Smooth muscle cell (in vitro differentiated cells): ENCODE data around the gene KLHL6. TPM values are rescaled to one million over a fixed set of nuclear protein-coding genes. Genes with fewer than 3 reads are reported as not detected.
"Not testable (repeated sequence)": the region's sequence is repeated elsewhere in the genome, so short reads cannot be mapped to it uniquely, and the experiment has no call there.

Source experiments
- DNase-seq: peaks from one replicate; lab custom pipeline; 2025; ENCODE audit not compliant: unreplicated experiment; lab: John Stamatoyannopoulos, UW
- H2AFZ ChIP-seq: fragments of 200-600 bp; sonication (generic); 2 replicates; pipeline ENCODE4 v1.6.0; 2016; ENCODE audit warnings: antibody characterized with exemption, low read depth, mild to moderate bottlenecking
- H3F3A ChIP-seq: fragments of 200-600 bp; sonication (generic); 2 replicates; pipeline ENCODE4 v1.6.0; 2017; ENCODE audit warnings: antibody characterized with exemption, low read depth
- H3K27ac ChIP-seq: fragments of 200-600 bp; sonication (generic); 2 replicates; pipeline ENCODE4 v1.5.1; 2016; ENCODE audit warnings: low read depth, mild to moderate bottlenecking
- H3K27me3 ChIP-seq: fragments of 200-600 bp; sonication (generic); 2 replicates; pipeline ENCODE4 v1.6.1; 2016; ENCODE audit warnings: low read depth, mild to moderate bottlenecking
- H3K36me3 ChIP-seq: fragments of 200-600 bp; sonication (generic); 2 replicates; pipeline ENCODE4 v1.5.1; 2016; ENCODE audit warnings: low read depth
- H3K4me1 ChIP-seq: fragments of 200-600 bp; sonication (generic); 2 replicates; pipeline ENCODE4 v1.5.1; 2016; ENCODE audit warnings: low read depth
- H3K4me2 ChIP-seq: fragments of 200-600 bp; sonication (generic); 2 replicates; pipeline ENCODE4 v1.6.0; 2016; ENCODE audit warnings: mild to moderate bottlenecking
- H3K4me3 ChIP-seq: fragments of 200-600 bp; sonication (generic); 2 replicates; pipeline ENCODE4 v1.5.1; 2016; ENCODE audit warnings: mild to moderate bottlenecking
- H3K79me2 ChIP-seq: fragments of 200-600 bp; sonication (generic); 2 replicates; pipeline ENCODE4 v1.6.0; 2016; ENCODE audit warnings: low read depth, mild to moderate bottlenecking
- H3K9ac ChIP-seq: fragments of 200-600 bp; sonication (generic); 2 replicates; pipeline ENCODE4 v1.6.0; 2016; ENCODE audit warnings: low read depth
- H3K9me3 ChIP-seq: fragments of 200-600 bp; sonication (generic); replicated peaks from 2 replicates; pipeline ENCODE4 v1.5.1; 2016; ENCODE audit warnings: low read depth
- H4K20me1 ChIP-seq: fragments of 200-600 bp; sonication (generic); 2 replicates; pipeline ENCODE4 v1.6.0; 2016; ENCODE audit warnings: low read depth
- CTCF ChIP-seq: fragments of 200-600 bp; sonication (generic); IDR thresholded peaks from 2 replicates; pipeline ENCODE4 v1.5.1; 2017; ENCODE audit warnings: borderline replicate concordance, mild to moderate bottlenecking, antibody characterized with exemption; ENCODE audit not compliant: insufficient read depth, poor library complexity, severe bottlenecking
- WGBS: methylation state at CpG from one replicate; pipeline ENCODE4 v1.1.7; 2016; ENCODE audit warnings: low lambda C conversion rate; 5-methylcytosine and 5-hydroxymethylcytosine counted together
- polyA plus RNA-seq: library from polyadenylated mRNA; unstranded; fragments of >200 nt; fragmentation: Nextera tagmentation; extraction: Ambion mirVana; gene quantifications from 2 replicates; pipeline ENCODE4 v1.2.1, GENCODE V29; 2016
- total RNA-seq: library from RNA; depleted of rRNA; stranded (reverse); fragments of >200 nt; gene quantifications from 2 replicates; pipeline ENCODE4 v1.2.3, GENCODE V29; 2014

The KLHL6 gene
- total and polyA plus RNA-seq, 2 experiments from 2014 or later = 0.22 TPM; not detected in 1

DNA sequence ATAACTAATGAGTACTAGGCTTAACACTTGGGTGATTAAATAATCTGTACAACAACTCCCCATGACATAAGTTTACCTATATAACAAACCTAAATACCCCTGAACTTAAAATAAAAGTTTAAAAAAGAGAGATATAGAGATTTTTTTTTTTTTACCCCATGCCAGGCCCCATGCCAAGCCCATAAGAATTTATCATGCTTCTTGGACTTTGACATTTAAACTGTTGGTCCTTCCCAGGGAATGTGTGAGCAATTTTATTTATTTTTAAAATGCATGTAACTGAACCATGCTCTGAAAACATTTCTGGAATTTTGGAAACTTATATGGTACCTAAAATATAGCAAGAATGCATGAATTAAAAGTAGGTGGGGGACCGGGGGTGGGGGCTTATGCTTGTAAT, 26.3 kb downstream of the KLHL6 start:
- WGBS = 100% methylated on average over 1 of the region's 1 CpG
- Histone ChIP-seq H3K4me3 (no peak overlapping the region), H3K79me2 (no peaks in the 10 kb centered on the region), H3F3A (no peaks in the 10 kb centered on the region), H3K36me3 (no peaks in the 10 kb centered on the region), H3K27me3 (no peaks in the 10 kb centered on the region), H4K20me1 (no peaks in the 10 kb centered on the region), H3K4me2 (no peak overlapping the region), H3K4me1 (peaks cover 11% of the 10 kb centered on the region), H3K9me3 (no peaks in the 10 kb centered on the region), H2AFZ (no peak overlapping the region), H3K9ac (no peak overlapping the region), H3K27ac (no peak overlapping the region)
- no peak for TF ChIP-seq CTCF
- DNase-seq = no peak

GRCh38 chr3:183528758-183529157, 26.7 kb downstream of the KLHL6 start:
- not testable (repeated sequence) for H4K20me1 ChIP-seq, H2AFZ ChIP-seq, H3K27me3 ChIP-seq, H3K4me3 ChIP-seq, DNase-seq, H3F3A ChIP-seq, H3K4me2 ChIP-seq, H3K36me3 ChIP-seq, H3K4me1 ChIP-seq, H3K79me2 ChIP-seq, H3K27ac ChIP-seq, H3K9ac ChIP-seq, H3K9me3 ChIP-seq
- WGBS = 94% methylated on average over 6 of the region's 6 CpGs

DNA sequence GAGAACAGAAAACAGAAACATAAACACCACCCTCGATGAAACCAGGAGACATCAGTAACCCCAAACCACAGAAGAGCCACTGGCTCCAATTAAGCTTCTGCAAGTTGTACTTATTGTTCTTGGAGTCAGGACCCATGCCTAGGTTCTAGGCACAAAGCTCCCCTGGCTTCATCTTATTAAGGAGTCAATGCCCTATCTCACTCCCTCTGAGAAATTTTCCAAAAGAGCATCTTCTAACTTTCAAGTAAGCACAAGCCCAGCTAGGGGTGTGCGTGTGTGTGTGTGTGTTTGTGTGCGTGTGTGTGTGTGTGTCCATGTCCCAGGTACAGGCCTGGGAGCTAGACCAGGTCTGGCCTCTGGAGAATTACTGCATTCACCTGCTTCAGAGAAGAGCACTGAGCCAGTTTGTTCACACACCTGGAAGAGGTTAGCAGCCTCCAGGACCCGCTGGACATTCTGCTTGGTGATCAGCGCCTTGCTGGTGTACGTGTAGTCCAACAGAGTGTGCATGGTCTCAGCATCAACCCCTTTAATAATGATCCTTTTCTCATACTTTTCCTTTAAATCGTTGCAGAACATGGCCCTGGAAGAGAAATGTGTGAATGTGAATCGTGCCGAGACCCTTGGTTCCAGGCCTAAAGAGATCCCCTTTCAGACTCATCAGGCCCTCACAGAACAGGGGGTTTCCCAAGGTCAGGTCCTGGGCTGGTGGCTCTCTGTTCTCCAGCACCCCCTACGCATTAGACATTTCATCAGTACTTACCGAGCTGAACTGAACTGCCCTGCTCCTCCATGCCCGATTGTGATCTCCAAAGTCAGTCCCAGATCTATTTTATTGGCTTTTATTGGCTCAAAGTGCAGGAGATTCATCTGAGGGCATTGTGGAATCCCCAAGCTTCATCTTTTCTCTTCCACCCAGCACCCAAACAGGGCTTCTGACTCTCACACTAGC, 27.8 kb downstream of the KLHL6 start:
- WGBS = 88% methylated on average over 12 of the region's 12 CpGs
- no peak for TF ChIP-seq CTCF
- no peaks in the 10 kb centered on the region for H3K4me1 ChIP-seq

GRCh38 chr3:183526838-183527427, 28.6 kb downstream of the KLHL6 start:
- H3K9ac ChIP-seq = no peak overlapping the region
- H3K4me1 ChIP-seq = no peaks in the 10 kb centered on the region
- 92% methylated on average over 4 of the region's 4 CpGs for WGBS
- H3K4me2 ChIP-seq = no peak overlapping the region
- H3F3A ChIP-seq = no peaks in the 10 kb centered on the region
- no peak overlapping the region for H3K27ac ChIP-seq
- no peak for TF ChIP-seq CTCF
- H3K4me3 ChIP-seq = no peak overlapping the region
- H4K20me1 ChIP-seq = no peaks in the 10 kb centered on the region
- H2AFZ ChIP-seq = no peak overlapping the region
- no peaks in the 10 kb centered on the region for H3K27me3 ChIP-seq
- H3K36me3 ChIP-seq = no peaks in the 10 kb centered on the region
- H3K79me2 ChIP-seq = no peaks in the 10 kb centered on the region
- no peaks in the 10 kb centered on the region for H3K9me3 ChIP-seq
- DNase-seq = no peak

More for the DNA sequence above, 27.8 kb downstream of the KLHL6 start:
- Histone ChIP-seq H3F3A (no peaks in the 10 kb centered on the region), H3K79me2 (no peaks in the 10 kb centered on the region), H3K9ac (no peak overlapping the region), H3K27me3 (no peaks in the 10 kb centered on the region), H3K4me2 (no peak overlapping the region), H2AFZ (no peak overlapping the region), H4K20me1 (no peaks in the 10 kb centered on the region), H3K27ac (no peak overlapping the region), H3K9me3 (no peaks in the 10 kb centered on the region), H3K36me3 (no peaks in the 10 kb centered on the region), H3K4me3 (no peak overlapping the region)
- no peak for DNase-seq
